Lower leg skin (tissue), 4 donors: Measurements from ENCODE around the gene TCAP. TPM values are rescaled to one million over a fixed set of nuclear protein-coding genes. Genes with fewer than 3 reads are reported as not detected.

Source experiments
- DNase-seq, 2 donors: peaks; one replicate each; pipeline ENCODE4 v3.0.0-alpha.2; 2019; ENCODE audit warnings: low spot score in 2 of 2
- H3K4me3 ChIP-seq: fragments of 200-600 bp; sonication (generic); 2 replicates; pipeline ENCODE4 v1.5.1; 2017; ENCODE audit warnings: mild to moderate bottlenecking, low read depth; ENCODE audit not compliant: poor library complexity, severe bottlenecking
- POLR2A ChIP-seq, 2 donors: fragments of 450-650 bp; IDR thresholded peaks; one replicate each; pipeline ENCODE4 v1.6.1; 2016 to 2017; ENCODE audit warnings: antibody characterized with exemption in 2 of 2, mild to moderate bottlenecking in 1 of 2, moderate library complexity in 1 of 2
- WGBS, 2 donors: methylation state at CpG; one replicate each; pipeline ENCODE4 v1.1.5; 2018; 5-methylcytosine and 5-hydroxymethylcytosine counted together
- intact Hi-C: fragments of 100-400 bp; cut with DNase I; formaldehyde crosslinking; loops from one replicate; pipeline ENCODE4 v1.15.0; 2023; ENCODE audit warnings: low total_unique reads
- total RNA-seq, 4 donors: library from RNA; depleted of rRNA; stranded (reverse); fragments of >200 nt; gene quantifications; one replicate each; pipeline ENCODE4 v1.1.0, GENCODE V29; 2016
- TF ChIP-seq, protein P1 (sequence below), 3 donors: fragments of 450-650 bp; IDR thresholded peaks; one replicate each; pipeline ENCODE4 v1.5.1; 2016; ENCODE audit warnings: antibody characterized with exemption in 3 of 3, mild to moderate bottlenecking in 3 of 3, moderate library complexity in 2 of 3

TCAP gene
- total RNA-seq, 4 donors from 2014 or later: 0.44 to 3.8 (median 0.62) TPM; not detected in 1

DNA sequence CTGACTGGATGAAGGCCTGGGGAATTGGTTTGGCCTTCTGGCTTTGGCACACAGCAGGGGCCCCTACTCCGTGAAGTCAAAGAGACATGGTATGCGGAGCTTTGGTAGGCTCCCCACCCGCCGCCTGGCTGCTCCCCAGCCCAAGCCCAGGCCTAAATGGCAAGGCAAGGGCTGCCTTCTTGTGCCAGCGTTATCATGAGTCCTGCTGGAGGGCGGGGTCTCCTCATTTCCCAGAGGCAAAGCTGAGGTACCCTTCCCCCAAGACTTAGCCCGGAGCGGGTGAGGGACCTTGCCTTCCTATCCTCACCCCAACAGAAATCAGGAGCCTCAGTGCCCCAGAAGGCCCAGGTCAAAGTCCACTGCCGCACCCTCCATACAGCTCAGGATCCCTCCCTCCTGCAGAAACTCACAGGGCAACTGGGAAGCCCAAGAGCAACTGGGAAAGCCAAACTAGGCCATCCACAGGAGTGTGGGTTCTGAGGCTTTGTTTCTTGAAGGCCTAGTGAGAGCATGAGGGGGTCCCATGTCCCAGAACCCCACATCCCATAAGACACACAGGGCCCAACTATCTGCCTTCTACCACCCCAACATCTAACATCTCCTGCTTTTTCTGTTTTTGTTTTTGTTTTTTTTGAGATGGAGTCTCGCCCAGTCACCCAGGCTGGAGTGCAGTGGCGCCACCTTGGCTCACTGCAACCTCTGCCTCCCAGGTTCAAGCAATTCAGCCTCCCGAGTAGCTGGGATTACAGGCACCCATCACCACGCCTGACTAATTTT lies 13.4 kb downstream of the TCAP start:
- intact Hi-C loops: no loop called here
- TF ChIP-seq POLR2A (IDR thresholded peaks at IDR 0.05): no peak
- TF ChIP-seq, protein P1, sequence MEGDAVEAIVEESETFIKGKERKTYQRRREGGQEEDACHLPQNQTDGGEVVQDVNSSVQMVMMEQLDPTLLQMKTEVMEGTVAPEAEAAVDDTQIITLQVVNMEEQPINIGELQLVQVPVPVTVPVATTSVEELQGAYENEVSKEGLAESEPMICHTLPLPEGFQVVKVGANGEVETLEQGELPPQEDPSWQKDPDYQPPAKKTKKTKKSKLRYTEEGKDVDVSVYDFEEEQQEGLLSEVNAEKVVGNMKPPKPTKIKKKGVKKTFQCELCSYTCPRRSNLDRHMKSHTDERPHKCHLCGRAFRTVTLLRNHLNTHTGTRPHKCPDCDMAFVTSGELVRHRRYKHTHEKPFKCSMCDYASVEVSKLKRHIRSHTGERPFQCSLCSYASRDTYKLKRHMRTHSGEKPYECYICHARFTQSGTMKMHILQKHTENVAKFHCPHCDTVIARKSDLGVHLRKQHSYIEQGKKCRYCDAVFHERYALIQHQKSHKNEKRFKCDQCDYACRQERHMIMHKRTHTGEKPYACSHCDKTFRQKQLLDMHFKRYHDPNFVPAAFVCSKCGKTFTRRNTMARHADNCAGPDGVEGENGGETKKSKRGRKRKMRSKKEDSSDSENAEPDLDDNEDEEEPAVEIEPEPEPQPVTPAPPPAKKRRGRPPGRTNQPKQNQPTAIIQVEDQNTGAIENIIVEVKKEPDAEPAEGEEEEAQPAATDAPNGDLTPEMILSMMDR (IDR thresholded peaks at IDR 0.05): no peak
- DNase-seq: no peak

DNA sequence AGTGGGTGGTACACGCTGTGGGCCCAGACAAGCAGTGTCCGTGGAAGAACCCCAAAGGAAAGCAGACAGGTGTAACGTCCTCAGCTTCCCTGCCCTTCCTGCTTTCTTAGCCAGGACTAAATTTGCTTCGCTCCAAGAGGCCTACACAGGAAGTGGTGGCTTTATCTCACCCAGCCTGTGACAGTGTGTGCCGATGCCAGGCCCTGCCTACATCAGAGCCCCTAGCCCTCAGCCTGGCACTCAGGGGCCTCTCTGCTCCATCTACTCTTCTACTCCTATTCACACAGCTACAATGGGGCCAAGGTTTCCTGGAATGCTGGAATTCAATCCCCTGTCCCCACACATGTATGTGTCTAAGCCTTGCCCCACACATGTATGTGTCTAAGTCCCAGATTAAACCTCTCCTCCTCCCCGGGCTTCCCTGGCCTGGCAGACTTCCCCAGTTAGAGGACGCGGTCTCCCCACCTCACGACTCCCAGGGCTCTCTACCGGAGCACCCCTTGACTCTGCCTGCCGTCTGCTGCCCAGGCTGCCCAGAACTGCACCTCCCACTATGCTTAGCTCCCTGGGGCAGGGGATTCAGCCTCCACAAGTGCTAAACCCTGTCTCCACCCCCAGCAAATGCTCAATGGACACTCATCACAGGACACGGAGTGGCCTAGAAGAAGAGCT lies 14.5 kb downstream of the TCAP start:
- H3K4me3 ChIP-seq: no peak overlapping the region
- WGBS, 2 donors: 75 to 81% methylated on average over 12 of the region's 12 CpGs
- intact Hi-C loops: no loop called here
- DNase-seq: no peak
- TF ChIP-seq, protein P1 (IDR thresholded peaks at IDR 0.05): no peak
- no peak for TF ChIP-seq POLR2A (IDR thresholded peaks at IDR 0.05)

More for the DNA sequence above, 13.4 kb downstream of the TCAP start:
- H3K4me3 ChIP-seq: no peak overlapping the region
- 82 to 91% methylated on average over 13 of the region's 13 CpGs for WGBS, 2 donors

DNA sequence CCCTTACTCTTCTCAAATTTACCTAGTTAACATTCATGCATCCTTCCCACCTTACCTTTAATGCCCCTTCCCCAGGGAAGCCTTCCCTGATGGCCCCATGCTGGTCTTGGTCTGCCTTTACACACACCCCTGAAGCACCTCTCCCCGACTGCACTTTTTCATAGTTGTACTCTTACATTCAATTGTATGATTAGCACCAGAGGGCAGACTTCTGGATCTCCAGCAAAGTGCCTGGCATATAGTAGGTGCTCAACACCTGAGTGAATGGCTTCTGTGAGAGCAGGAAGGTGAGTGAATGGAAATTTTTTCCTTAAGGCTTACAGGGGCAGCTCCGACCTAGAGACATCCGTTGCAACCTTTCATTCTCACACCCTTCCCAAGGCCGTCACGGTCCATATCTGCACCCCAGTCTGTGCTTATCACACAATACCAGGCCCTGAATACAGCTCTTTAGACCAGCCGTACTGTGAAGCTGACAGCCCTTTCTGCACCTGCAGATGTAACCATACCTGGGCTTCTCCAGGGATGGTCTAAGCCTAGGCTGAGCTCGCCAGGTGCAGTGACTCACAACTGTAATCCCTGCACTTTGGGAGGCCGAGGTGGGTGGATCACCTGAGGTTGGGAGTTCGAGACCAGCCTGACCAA lies 18.3 kb downstream of the TCAP start:
- DNase-seq: no peak
- intact Hi-C loops: no loop called here
- WGBS, 2 donors: 92 to 93% methylated on average over 9 of the region's 9 CpGs
- no peak overlapping the region for H3K4me3 ChIP-seq
- no peak for TF ChIP-seq POLR2A (IDR thresholded peaks at IDR 0.05)
- TF ChIP-seq, protein P1 (IDR thresholded peaks at IDR 0.05): no peak

DNA sequence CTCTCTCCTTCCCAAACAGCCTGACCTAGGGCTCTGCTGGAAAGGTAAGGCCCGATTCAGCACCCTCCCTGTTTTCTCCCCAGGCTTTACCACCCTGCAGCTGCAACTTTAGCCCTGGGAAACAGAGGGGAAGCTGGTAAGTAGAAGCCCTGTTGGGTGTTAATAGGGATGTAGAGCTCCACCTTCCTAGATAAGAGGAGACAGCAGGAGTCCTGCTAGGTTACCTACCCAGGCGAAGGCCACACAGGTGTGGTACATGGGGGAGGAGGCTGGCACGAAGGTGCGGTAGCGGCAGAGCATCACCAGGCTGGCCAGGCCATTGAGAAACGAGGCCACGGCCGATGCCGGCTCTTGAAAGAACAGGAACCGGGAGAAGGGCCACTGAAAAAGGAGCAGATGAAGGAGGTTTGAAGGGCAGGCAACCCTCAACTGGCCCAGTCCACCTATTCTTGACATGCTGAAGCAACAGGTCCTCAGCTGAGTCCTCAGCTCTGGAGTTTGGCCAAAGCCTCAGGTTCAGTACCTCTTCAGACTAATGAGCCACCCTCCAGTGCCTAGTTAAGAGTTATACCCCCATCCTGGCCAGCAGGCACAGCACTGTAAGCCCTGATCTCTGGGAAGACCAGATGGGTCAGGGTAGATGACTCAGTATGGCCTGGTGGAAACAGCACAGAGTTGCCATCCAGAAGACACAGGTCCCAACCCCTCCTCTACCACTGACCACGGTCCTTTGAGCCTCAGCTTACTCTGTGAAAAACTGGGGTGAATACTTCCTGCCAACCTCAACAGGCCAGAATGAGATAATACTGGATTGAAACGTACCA lies 19.4 kb downstream of the TCAP start:
- 91 to 96% methylated on average over 12 of the region's 12 CpGs for WGBS, 2 donors
- intact Hi-C loops: no loop called here
- no peak for DNase-seq
- H3K4me3 ChIP-seq: no peak overlapping the region
- TF ChIP-seq POLR2A (IDR thresholded peaks at IDR 0.05): no peak
- TF ChIP-seq, protein P1 (IDR thresholded peaks at IDR 0.05): no peak

DNA sequence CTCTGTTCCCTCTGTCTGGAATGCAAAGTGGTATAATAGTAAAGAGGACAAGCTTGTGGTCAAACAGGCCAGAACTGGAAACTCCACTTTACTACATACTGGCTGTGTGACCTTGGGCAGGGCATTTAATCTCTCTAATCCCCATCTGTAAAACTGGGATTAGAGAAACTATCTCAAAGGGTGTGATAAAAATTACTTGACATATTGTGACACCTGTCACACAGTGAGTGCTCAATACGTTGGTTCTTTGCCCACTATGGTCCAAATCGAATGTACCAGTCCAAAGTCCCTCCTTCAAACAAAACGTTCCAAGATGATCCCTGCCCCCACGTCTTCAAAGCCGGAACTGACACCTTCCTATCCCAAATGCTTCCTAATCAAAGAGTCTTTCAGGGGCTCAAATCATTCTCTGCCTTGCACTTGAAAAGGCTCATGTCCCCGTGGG lies 22.0 kb downstream of the TCAP start:
- TF ChIP-seq POLR2A (IDR thresholded peaks at IDR 0.05): no peak
- TF ChIP-seq, protein P1 (IDR thresholded peaks at IDR 0.05): no peak
- no peak overlapping the region for H3K4me3 ChIP-seq
- 63 to 64% methylated on average over 6 of the region's 6 CpGs for WGBS, 2 donors
- intact Hi-C loops: no loop called here
- DNase-seq: no peak
